GM13976 (cell line): Measurements from ENCODE around the gene HS6ST2.

Experiments used
- DNase-seq: peaks from one replicate; pipeline ENCODE4 v3.0.0; 2012; ENCODE audit warnings: low spot score
- CTCF ChIP-seq: IDR thresholded peaks from 2 replicates; pipeline ENCODE4 v1.5.1; 2012; ENCODE audit warnings: borderline replicate concordance, mild to moderate bottlenecking; ENCODE audit not compliant: insufficient read depth; ENCODE audit errors: extremely low read depth, missing control alignments, control extremely low read depth
- in situ Hi-C: fragments of 300-500 bp; cut with MboI; formaldehyde crosslinking; loops from one replicate; pipeline ENCODE4 v1.12.0; 2022; ENCODE audit warnings: low sequenced_read_pairs, mixed read lengths, inconsistent platforms; ENCODE audit not compliant: unreplicated experiment

Gene HS6ST2

GRCh38 chrX:132810964-132811712, 147.3 kb downstream of the HS6ST2 start:
- in situ Hi-C loops, result no loop called here

DNA sequence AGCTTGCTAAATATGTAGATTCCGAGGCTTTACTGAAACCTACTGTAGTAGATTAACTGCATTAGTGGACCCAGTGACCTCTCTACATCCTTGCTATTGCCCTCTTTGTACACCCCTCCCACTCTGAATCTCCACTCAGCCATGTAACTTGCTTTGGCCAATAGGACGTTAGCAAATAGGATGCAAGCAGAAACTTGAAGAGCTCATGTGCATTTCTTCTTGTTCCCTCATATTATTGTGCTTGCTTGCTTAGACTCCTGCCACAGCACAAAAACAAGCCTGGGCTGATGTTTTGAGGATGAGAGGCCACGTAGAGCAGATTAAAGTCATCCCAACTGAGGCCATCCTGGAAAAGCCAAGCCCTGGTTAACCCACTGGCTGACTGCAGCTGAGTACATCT, 147.9 kb downstream of the HS6ST2 start:
- TF ChIP-seq CTCF, result no peak
- in situ Hi-C loops, result no loop called here
- no peak for DNase-seq

More at GRCh38 chrX:132810964-132811712, 147.3 kb downstream of the HS6ST2 start:
- no peak for DNase-seq
- no peak for TF ChIP-seq CTCF

DNA sequence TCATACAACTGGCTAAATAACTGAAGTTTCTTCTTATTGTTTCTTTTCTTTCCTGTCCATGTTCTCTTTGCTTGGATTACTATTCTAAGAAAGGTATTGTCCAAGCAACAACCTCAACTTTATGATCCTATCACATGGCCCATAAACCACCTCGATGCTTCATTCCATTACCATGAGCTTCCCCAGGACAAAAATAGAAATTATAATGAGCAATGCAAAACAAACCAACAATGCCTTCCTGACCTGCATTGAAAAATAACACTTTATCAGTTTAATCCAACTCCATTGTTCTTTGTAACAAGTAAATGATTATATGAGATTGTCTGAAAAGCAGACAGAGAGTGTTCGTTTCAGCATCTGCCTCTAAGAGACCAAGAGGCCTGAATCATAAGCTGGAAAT, 148.8 kb downstream of the HS6ST2 start:
- in situ Hi-C loops, result no loop called here

GRCh38 chrX:132807411-132808030, 150.9 kb downstream of the HS6ST2 start:
- TF ChIP-seq CTCF, result no peak
- DNase-seq, result no peak
- in situ Hi-C loops, result no loop called here

More for the DNA sequence above, 148.8 kb downstream of the HS6ST2 start:
- DNase-seq, result no peak
- no peak for TF ChIP-seq CTCF

DNA sequence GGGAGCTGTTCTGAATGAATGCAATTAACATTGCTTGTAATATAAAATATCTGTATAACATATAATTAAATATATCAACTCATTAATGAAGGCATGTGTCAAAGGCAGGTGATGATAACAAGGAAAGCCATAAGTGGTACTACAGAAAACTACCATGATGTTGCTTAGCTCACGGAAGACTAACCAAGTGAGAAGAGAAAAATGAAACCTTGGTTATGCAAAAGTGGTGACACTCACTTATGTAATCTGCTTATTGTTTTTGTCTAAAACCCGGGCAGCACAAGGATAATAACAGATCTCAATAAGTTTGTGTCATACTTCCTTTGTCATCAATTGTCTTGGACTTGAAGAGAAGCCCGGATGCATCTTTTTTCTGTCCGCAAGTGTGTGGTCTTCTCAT, 156.4 kb downstream of the HS6ST2 start:
- DNase-seq, result no peak
- in situ Hi-C loops, result no loop called here
- TF ChIP-seq CTCF, result no peak

- TF ChIP-seq CTCF, result no peak
- no peak for DNase-seq
- in situ Hi-C loops, result no loop called here
These were observed 163.2 kb downstream of the HS6ST2 start for GRCh38 chrX:132795181-132795580.
